HG02870 (cell line): ENCODE data around the gene TSC2.

Experiments used
- ATAC-seq: cut with Tn5 transposase; IDR thresholded peaks from one replicate; pipeline ENCODE4 v1.9.1; 2021; ENCODE audit warnings: mild to moderate bottlenecking, moderate library complexity; ENCODE audit not compliant: unreplicated experiment

The TSC2 gene

GRCh38 chr16:2042986-2043666 lies 4.7 kb upstream of the TSC2 start:
- no peak for ATAC-seq

- ATAC-seq = no peak
Measured at GRCh38 chr16:2043667-2044451, 3.9 kb upstream of the TSC2 start.

- ATAC-seq = no peak
Measured at GRCh38 chr16:2044541-2044940, 3.2 kb upstream of the TSC2 start.

- no peak for ATAC-seq
Measured at GRCh38 chr16:2045965-2046892, 1.6 kb upstream of the TSC2 start.

GRCh38 chr16:2046893-2047329 lies 874 bp upstream of the TSC2 start:
- no peak for ATAC-seq

GRCh38 chr16:2048116-2048543 lies 345 bp downstream of the TSC2 start:
- ATAC-seq = no peak

- ATAC-seq = no peak
Measured at GRCh38 chr16:2053211-2053610, 5.4 kb downstream of the TSC2 start.

- no peak for ATAC-seq
Measured at GRCh38 chr16:2053897-2054296, 6.1 kb downstream of the TSC2 start.

- no peak for ATAC-seq
Measured at GRCh38 chr16:2054543-2055245, 6.9 kb downstream of the TSC2 start.

- ATAC-seq = no peak
Measured at GRCh38 chr16:2056077-2056476, 8.3 kb downstream of the TSC2 start.

GRCh38 chr16:2056681-2057407 lies 9.1 kb downstream of the TSC2 start:
- no peak for ATAC-seq

- no peak for ATAC-seq
Measured at GRCh38 chr16:2057438-2057837, 9.7 kb downstream of the TSC2 start.

- ATAC-seq = no peak
Measured at GRCh38 chr16:2058420-2058819, 10.6 kb downstream of the TSC2 start.

GRCh38 chr16:2058872-2059271 lies 11.1 kb downstream of the TSC2 start:
- no peak for ATAC-seq

- no peak for ATAC-seq
Measured at GRCh38 chr16:2060346-2060745, 12.6 kb downstream of the TSC2 start.

- ATAC-seq = no peak
Measured at GRCh38 chr16:2061023-2061422, 13.2 kb downstream of the TSC2 start.

- no peak for ATAC-seq
Measured at GRCh38 chr16:2061526-2061925, 13.7 kb downstream of the TSC2 start.

GRCh38 chr16:2062801-2063200 lies 15.0 kb downstream of the TSC2 start:
- ATAC-seq = no peak

- ATAC-seq = no peak
Measured at GRCh38 chr16:2063861-2064260, 16.1 kb downstream of the TSC2 start.

GRCh38 chr16:2064368-2064945 lies 16.7 kb downstream of the TSC2 start:
- no peak for ATAC-seq
